H1 (cell line): ENCODE data around the gene MUC5B. TPM values are rescaled to one million over a fixed set of nuclear protein-coding genes. Genes with fewer than 3 reads are reported as not detected.
A peak's percentile ranks its signal among the peaks of the same experiment; 100 is the strongest.

Experiments used
- CTCF ChIA-PET: fragments of 300-600 bp; sonication (Branson Sonifier 250); formaldehyde crosslinking; loops from one replicate; lab custom pipeline; 2021; ENCODE audit not compliant: partially characterized antibody; lab: Charles Lee
- POLR2A ChIA-PET: fragments of 300-600 bp; sonication (Branson Sonifier 250); formaldehyde crosslinking; loops from one replicate; lab custom pipeline; 2021; ENCODE audit warnings: inconsistent platforms; ENCODE audit not compliant: partially characterized antibody; lab: Charles Lee
- DNase-seq, 2 experiments: peaks; one replicate each; pipeline versions ENCODE4 v3.0.0 to v3.0.0-alpha.2; 2010 to 2022; ENCODE audit warnings: low spot score in 2 of 2, low read depth in 1 of 2, mixed read lengths in 1 of 2
- FAIRE-seq: peaks from 2 replicates; lab custom pipeline; 2011; peaks lifted over from hg19 to GRCh38; lab: Jason Lieb, UNC
- H2AFZ ChIP-seq: 2 replicates; pipeline ENCODE4 v1.8.1; 2012; ENCODE audit warnings: low read length, inconsistent platforms
- H2AK5ac ChIP-seq: 2 replicates; pipeline ENCODE4 v1.6.1; 2013; ENCODE audit warnings: low read depth, low read length
- H2BK120ac ChIP-seq: replicated peaks from 2 replicates; pipeline ENCODE3; 2013; ENCODE audit warnings: low read depth, low read length, inconsistent platforms
- H2BK12ac ChIP-seq: 2 replicates; pipeline ENCODE4 v1.6.1; 2013; ENCODE audit warnings: low read depth, low read length
- H2BK15ac ChIP-seq: 2 replicates; pipeline ENCODE4 v1.6.1; 2013; ENCODE audit warnings: low read length
- H2BK20ac ChIP-seq: 2 replicates; pipeline ENCODE4 v1.6.1; 2013; ENCODE audit warnings: low read length
- H2BK5ac ChIP-seq: 2 replicates; pipeline ENCODE4 v1.6.1; 2013; ENCODE audit warnings: low read depth, low read length
- H3K14ac ChIP-seq: 2 replicates; pipeline ENCODE4 v1.6.1; 2013; ENCODE audit warnings: inconsistent platforms; ENCODE audit not compliant: insufficient read length
- H3K18ac ChIP-seq: 2 replicates; pipeline ENCODE4 v1.6.1; 2013; ENCODE audit warnings: low read length; ENCODE audit errors: extremely low read depth
- H3K23ac ChIP-seq: 2 replicates; pipeline ENCODE4 v1.6.1; 2013; ENCODE audit warnings: inconsistent platforms; ENCODE audit not compliant: insufficient read length
- H3K23me2 ChIP-seq: 2 replicates; pipeline ENCODE4 v1.6.1; 2013; ENCODE audit warnings: low read depth, low read length
- H3K27ac ChIP-seq: 2 replicates; pipeline ENCODE4 v1.6.1; 2011; ENCODE audit warnings: low read depth, low read length, inconsistent platforms
- H3K27me3 ChIP-seq, 4 experiments: replicated peaks in 1 of 4; 1 replicate in 1 of 4; 2 replicates in 3 of 4; pipeline versions ENCODE4 v1.6.1 to v1.8.1; 2011 to 2013; ENCODE audit warnings: low read length in 3 of 4, mild to moderate bottlenecking in 3 of 4, inconsistent platforms in 2 of 4, mixed read lengths in 2 of 4, moderate library complexity in 1 of 4; ENCODE audit not compliant: control insufficient read depth in 3 of 4, insufficient read depth in 3 of 4; ENCODE audit errors: extremely low read depth in 1 of 4
- H3K36me3 ChIP-seq, 4 experiments: 2 replicates each; pipeline versions ENCODE4 v1.6.1 to v1.8.1; 2011 to 2013; ENCODE audit warnings: mild to moderate bottlenecking in 4 of 4, low read length in 3 of 4, moderate library complexity in 2 of 4, control low read depth in 1 of 4, inconsistent platforms in 1 of 4; ENCODE audit not compliant: insufficient read depth in 4 of 4, control insufficient read depth in 2 of 4
- H3K4ac ChIP-seq: replicated peaks from 2 replicates; pipeline ENCODE3; 2013; ENCODE audit warnings: low read length, low read depth, mixed read lengths, inconsistent platforms; ENCODE audit not compliant: insufficient read length
- H3K4me1 ChIP-seq, 4 experiments: replicated peaks in 1 of 4; 1 replicate in 1 of 4; 2 replicates in 3 of 4; pipeline versions ENCODE4 v1.6.1 to v1.8.1; 2011 to 2013; ENCODE audit warnings: low read length in 3 of 4, inconsistent platforms in 2 of 4, mixed read lengths in 1 of 4; ENCODE audit not compliant: insufficient read depth in 4 of 4, control insufficient read depth in 3 of 4
- H3K4me2 ChIP-seq, 2 experiments: 2 replicates each; pipeline versions ENCODE4 v1.6.1 to v1.8.1; 2011 to 2013; ENCODE audit warnings: low read depth in 2 of 2, low read length in 2 of 2, control low read depth in 1 of 2, inconsistent platforms in 1 of 2, mild to moderate bottlenecking in 1 of 2; ENCODE audit not compliant: insufficient read depth in 1 of 2
- H3K4me3 ChIP-seq, 4 experiments: fragments of 200-600, 300-600 bp in 1 of 4; sonication (generic), shearing (Covaris generic), sonication (Bioruptor Twin) in 1 of 4; 2 replicates each; pipeline versions ENCODE4 v1.5.1 to v1.8.1; 2011 to 2016; ENCODE audit warnings: low read length in 4 of 4, low read depth in 3 of 4, control low read depth in 2 of 4, inconsistent platforms in 2 of 4, mild to moderate bottlenecking in 2 of 4, mixed read lengths in 1 of 4, moderate library complexity in 1 of 4; ENCODE audit not compliant: insufficient read depth in 2 of 4; ENCODE audit errors: extremely low read depth in 1 of 4
- H3K56ac ChIP-seq: replicated peaks from 2 replicates; pipeline ENCODE3; 2013; ENCODE audit warnings: low read depth, mild to moderate bottlenecking, mixed read lengths, low read length, inconsistent platforms; ENCODE audit not compliant: insufficient read length
- H3K79me1 ChIP-seq: 2 replicates; pipeline ENCODE4 v1.6.1; 2013; ENCODE audit warnings: low read depth, low read length, control low read depth
- H3K79me2 ChIP-seq, 2 experiments: 2 replicates each; pipeline versions ENCODE4 v1.6.1 to v1.8.1; 2012 to 2013; ENCODE audit warnings: low read length in 2 of 2, mild to moderate bottlenecking in 2 of 2, inconsistent platforms in 1 of 2; ENCODE audit not compliant: insufficient read depth in 2 of 2, control insufficient read depth in 1 of 2
- H3K9ac ChIP-seq, 4 experiments: replicated peaks in 1 of 4; 1 replicate in 1 of 4; 2 replicates in 3 of 4; pipeline versions ENCODE4 v1.6.1 to v1.8.1; 2011 to 2013; ENCODE audit warnings: low read depth in 3 of 4, low read length in 3 of 4, control low read depth in 2 of 4, mild to moderate bottlenecking in 2 of 4, moderate library complexity in 2 of 4, inconsistent platforms in 1 of 4; ENCODE audit errors: extremely low read depth in 1 of 4
- H3K9me3 ChIP-seq, 2 experiments: 2 replicates each; pipeline versions ENCODE4 v1.6.1 to v1.8.1; 2012 to 2013; ENCODE audit warnings: mild to moderate bottlenecking in 2 of 2, moderate library complexity in 2 of 2, control low read depth in 1 of 2, inconsistent platforms in 1 of 2, low read depth in 1 of 2, low read length in 1 of 2, mixed read lengths in 1 of 2; ENCODE audit not compliant: insufficient read depth in 2 of 2
- H4K20me1 ChIP-seq, 2 experiments: replicated peaks in 1 of 2; 2 replicates each; pipeline versions ENCODE3 to v1.8.1; 2011 to 2013; ENCODE audit warnings: inconsistent platforms in 2 of 2, low read length in 2 of 2, mild to moderate bottlenecking in 1 of 2; ENCODE audit not compliant: insufficient read depth in 2 of 2, control insufficient read depth in 1 of 2
- H4K5ac ChIP-seq: 2 replicates; pipeline ENCODE4 v1.6.1; 2013; ENCODE audit warnings: low read length, low read depth, mixed read lengths, inconsistent platforms; ENCODE audit not compliant: insufficient read length
- H4K8ac ChIP-seq: 2 replicates; pipeline ENCODE4 v1.8.0; 2013; ENCODE audit warnings: mild to moderate bottlenecking, moderate library complexity, low read length, inconsistent platforms; ENCODE audit not compliant: insufficient read depth; ENCODE audit errors: extremely low read depth
- H4K91ac ChIP-seq: replicated peaks from 2 replicates; pipeline ENCODE3; 2013; ENCODE audit warnings: low read length, mixed read lengths, inconsistent platforms; ENCODE audit not compliant: insufficient read length
- YY1 ChIP-seq: IDR thresholded peaks from 2 replicates; pipeline ENCODE4 v1.6.1; 2011; ENCODE audit warnings: low read depth, mild to moderate bottlenecking, low read length
- WGBS, 2 experiments: shearing (Covaris generic) in 1 of 2; methylation state at CpG; one replicate each; pipeline versions ENCODE4 v1.1.6 to v1.1.7; 2013 to 2015; ENCODE audit warnings: low lambda C conversion rate in 2 of 2, mixed read lengths in 2 of 2, inconsistent platforms in 1 of 2, low coverage in 1 of 2, missing lambda C conversion rate in 1 of 2; ENCODE audit not compliant: insufficient replicate concordance in 2 of 2, insufficient coverage in 1 of 2, insufficient read length in 1 of 2; ENCODE audit errors: extremely low coverage in 1 of 2, missing lambda C conversion rate in 1 of 2; 5-methylcytosine and 5-hydroxymethylcytosine counted together
- polyA plus RNA-seq, 7 experiments: library from polyadenylated mRNA; depleted of rRNA in 3 of 7; stranded (reverse) in 5 of 7; unstranded in 2 of 7; fragments of >200 nt in 5 of 7; fragments of 200-250 nt in 2 of 7; gene quantifications; 1 replicate in 5 of 7; 2 replicates in 1 of 7; 4 replicates in 1 of 7; pipeline versions ENCODE4 v1.2.1 to v1.2.3, GENCODE V29; 2011 to 2013; ENCODE audit warnings: missing spikeins in 2 of 7, mixed read lengths in 2 of 7
- total RNA-seq: library from RNA; stranded (reverse); fragmentation: NEBNext Ultra II Directional; extraction: Animal tissue kit (Norgen Biotek cat#: 25700); gene quantifications from 2 replicates; pipeline ENCODE4 v1.2.1, GENCODE V29; 2021

Gene MUC5B
- total and polyA plus RNA-seq, 2 of the 8 experiments (the other 6 are each of a cell fraction or from before 2014, with no cell fraction given) = 0.02 to 0.03 TPM

DNA sequence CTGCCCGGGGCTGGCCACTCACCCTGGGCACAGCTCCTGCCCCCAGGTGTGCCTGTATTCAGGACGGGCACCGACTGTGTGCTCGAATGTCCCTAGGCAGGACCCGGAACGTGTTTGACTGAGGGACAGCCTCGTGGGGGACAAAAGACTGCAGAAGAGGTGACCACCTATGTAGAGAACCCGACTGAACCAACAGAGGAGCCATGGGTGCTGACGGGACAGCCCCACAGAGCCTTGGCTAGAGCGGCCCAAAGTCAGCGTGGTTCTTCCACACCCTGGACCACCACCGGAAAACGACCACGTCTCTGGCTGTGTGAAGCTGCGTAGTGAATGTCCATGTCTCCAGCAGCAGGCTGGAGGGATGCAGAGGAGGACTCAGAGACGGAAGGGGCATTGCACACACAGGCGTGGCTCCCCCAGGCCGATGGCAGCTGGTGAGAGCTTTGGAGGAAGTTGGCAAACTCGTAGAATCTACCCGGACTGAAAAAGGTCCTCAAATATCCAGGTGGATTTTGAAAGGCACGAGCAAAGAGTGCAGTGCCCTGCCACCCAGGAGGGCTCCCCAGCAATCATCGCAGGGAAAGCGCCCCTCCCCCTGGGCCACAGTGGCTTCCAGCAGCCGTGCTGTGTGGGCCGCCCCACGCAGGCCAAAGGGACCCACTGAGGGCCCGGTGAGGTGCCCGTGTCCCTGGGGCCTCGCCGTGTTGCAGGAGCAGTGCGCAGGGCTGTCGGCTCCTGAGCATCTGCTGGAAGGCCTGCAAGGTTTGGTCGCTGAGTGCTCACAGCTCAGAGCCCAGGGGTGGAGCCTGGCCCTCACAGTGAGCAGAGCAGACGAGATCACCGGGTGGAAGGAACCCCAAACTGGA lies 17.5 kb upstream of the MUC5B start:
- Histone ChIP-seq H4K5ac (no peak overlapping the region), H3K56ac (no peak overlapping the region), H3K4ac (peak overlapping the region; percentile 85), H2BK5ac (no peak overlapping the region), H3K36me3 (no peaks in the 10 kb centered on the region), H4K8ac (no peak overlapping the region; the same call in 1 of the 2 replicates), H3K4me3 (no peak overlapping the region), H3K9ac (no peak overlapping the region), H2AK5ac (no peak overlapping the region), H3K27ac (no peak overlapping the region), H3K4me2 (no peak overlapping the region), H2BK15ac (no peak overlapping the region), H4K91ac (no peak overlapping the region), H3K14ac (no peak overlapping the region), H3K9me3 (peaks cover 9 to 28% of the 10 kb centered on the region in 2 experiments; a peak in 3 of 4 replicates), H3K23me2 (no peaks in the 10 kb centered on the region; the same call in 1 of the 2 replicates), H2AFZ (no peak overlapping the region), H3K4me1 (no peaks in the 10 kb centered on the region; a peak in 1 of 7 replicates), H3K79me2 (no peaks in the 10 kb centered on the region), H2BK20ac (no peak overlapping the region), H3K79me1 (no peaks in the 10 kb centered on the region), H3K23ac (no peak overlapping the region), H2BK12ac (no peak overlapping the region), H4K20me1 (no peaks in the 10 kb centered on the region), H2BK120ac (no peak overlapping the region), H3K27me3 (0 out of 7 replicates have a peak, but pooled peaks cover 0 to 2% (median 0%) of the 10 kb centered on the region in 4 experiments), H3K18ac (no peak overlapping the region)
- DNase-seq (no peak), FAIRE-seq (no peak)
- CTCF ChIA-PET = interaction anchor here (0.7 to 2.2 kb wide), 8 partner anchors 22 to 447 kb away, joined by 3 to 6 read pairs (median 4); no protein-coding TSS in a partner anchor
- POLR2A ChIA-PET = interaction anchor here (0.7 kb wide), 1 partner anchor 274 kb away, joined by 3 read pairs; no protein-coding TSS in a partner anchor
- TF ChIP-seq YY1 = no peak
- 85% methylated on average over 33 of the region's 35 CpGs; no CpG with 5 or more reads in 1 of the 2 experiments for WGBS, 2 experiments
